ENCODE measurements around the gene RFX7. TPM values are rescaled to one million over a fixed set of nuclear protein-coding genes. Genes with fewer than 3 reads are reported as not detected.

RFX7 gene
- total and polyA plus RNA-seq, 2 of the 8 experiments (the other 6 are each of a cell fraction or from before 2014, with no cell fraction given): 10.4 to 40.9 TPM

GRCh38 chr15:56088389-56088788 is 155.3 kb downstream of the RFX7 start:
- no peak overlapping the region for H3K56ac ChIP-seq (replicated peaks; ENCODE audit: insufficient read length, low read depth, low read length)
- H2BK12ac ChIP-seq (ENCODE audit: low read depth, low read length): no peak overlapping the region
- H3K4me3 ChIP-seq (ENCODE audit: extremely low read depth in 1 of 4, insufficient read depth in 2 of 4, low read depth in 3 of 4, low read length in 4 of 4): no peak overlapping the region
- no peak overlapping the region for H3K18ac ChIP-seq (ENCODE audit: extremely low read depth, low read length)
- H2BK20ac ChIP-seq (ENCODE audit: low read length): no peak overlapping the region
- no peak overlapping the region for H2AK5ac ChIP-seq (ENCODE audit: low read depth, low read length)
- H3K23me2 ChIP-seq (ENCODE audit: low read depth, low read length): no peaks in the 10 kb centered on the region
- H3K27ac ChIP-seq (ENCODE audit: low read depth, low read length): no peak overlapping the region
- no peak overlapping the region for H4K8ac ChIP-seq (ENCODE audit: extremely low read depth, insufficient read depth, low read length)
- no peak overlapping the region for H4K5ac ChIP-seq (ENCODE audit: insufficient read length, low read depth, low read length)
- no peak overlapping the region for H2AFZ ChIP-seq (ENCODE audit: low read length)
- H3K4me2 ChIP-seq (ENCODE audit: insufficient read depth in 1 of 2, low read depth in 2 of 2, low read length in 2 of 2): no peak overlapping the region
- DNase-seq (ENCODE audit: low read depth in 1 of 2, low spot score in 2 of 2): no peak
- H3K9ac ChIP-seq (replicated peaks in 1 of 4; ENCODE audit: extremely low read depth in 1 of 4, low read depth in 3 of 4, low read length in 3 of 4): no peak overlapping the region
- no peak overlapping the region for H3K14ac ChIP-seq (ENCODE audit: insufficient read length)
- no peaks in the 10 kb centered on the region for H3K27me3 ChIP-seq (replicated peaks in 1 of 4; ENCODE audit: control insufficient read depth in 3 of 4, extremely low read depth in 1 of 4, insufficient read depth in 3 of 4, low read length in 3 of 4)
- no peak overlapping the region for H3K4ac ChIP-seq (replicated peaks; ENCODE audit: insufficient read length, low read depth, low read length)
- H3K4me1 ChIP-seq (replicated peaks in 1 of 4; ENCODE audit: control insufficient read depth in 3 of 4, insufficient read depth in 4 of 4, low read length in 3 of 4): no peaks in the 10 kb centered on the region
- ChIA-PET CTCF (ENCODE audit: partially characterized antibody) (interaction anchor here (1.2 kb wide), 1 partner anchor 10 kb away, joined by 4 read pairs; no protein-coding TSS in a partner anchor), POLR2A (ENCODE audit: partially characterized antibody) (no interaction called here)
- no peak overlapping the region for H2BK15ac ChIP-seq (ENCODE audit: low read length)
- peaks cover 1 to 9% (median 6%) of the 10 kb centered on the region in 4 experiments; a peak in 7 of 8 replicates for H3K36me3 ChIP-seq (ENCODE audit: control insufficient read depth in 2 of 4, insufficient read depth in 4 of 4, low read length in 3 of 4)
- no peak overlapping the region for H2BK120ac ChIP-seq (replicated peaks; ENCODE audit: low read depth, low read length)
- no peak overlapping the region for H3K23ac ChIP-seq (ENCODE audit: insufficient read length)
- H3K79me2 ChIP-seq (ENCODE audit: control insufficient read depth in 1 of 2, insufficient read depth in 2 of 2, low read length in 2 of 2): no peaks in the 10 kb centered on the region
- H4K20me1 ChIP-seq (replicated peaks in 1 of 2; ENCODE audit: control insufficient read depth in 1 of 2, insufficient read depth in 2 of 2, low read length in 2 of 2): no peaks in the 10 kb centered on the region
- no peaks in the 10 kb centered on the region for H3K9me3 ChIP-seq (ENCODE audit: insufficient read depth in 2 of 2, low read depth in 1 of 2, low read length in 1 of 2)
- no peaks in the 10 kb centered on the region for H3K79me1 ChIP-seq (ENCODE audit: low read depth, low read length)
- FAIRE-seq: no peak
- H4K91ac ChIP-seq (replicated peaks; ENCODE audit: insufficient read length, low read length): no peak overlapping the region
- no peak overlapping the region for H2BK5ac ChIP-seq (ENCODE audit: low read depth, low read length)
- TF ChIP-seq CHD2 (IDR thresholded peaks at IDR 0.05; ENCODE audit: low read length) (no peak), RNF2 (IDR thresholded peaks at IDR 0.05; ENCODE audit: borderline replicate concordance, low read depth, low read length, missing control alignments, poor library complexity, severe bottlenecking) (no peak), CREB1 (IDR thresholded peaks at IDR 0.05) (no peak), SUZ12 (IDR thresholded peaks at IDR 0.05; ENCODE audit: low read length) (no peak), KDM5A (IDR thresholded peaks at IDR 0.05; ENCODE audit: low read length) (no peak), EP300 (IDR thresholded peaks at IDR 0.05; ENCODE audit: borderline replicate concordance in 1 of 2, low read depth in 2 of 2, low read length in 2 of 2) (no peak), SIN3A (conservative IDR thresholded peaks at IDR 0.05 in 1 of 2, IDR thresholded peaks at IDR 0.05 in 1 of 2; ENCODE audit: low read depth in 1 of 2, low read length in 2 of 2) (no peak), EGR1 (IDR thresholded peaks at IDR 0.05; ENCODE audit: borderline replicate concordance, low read depth, low read length) (no peak), E2F6 (IDR thresholded peaks at IDR 0.05) (no peak), KDM4A (IDR thresholded peaks at IDR 0.05; ENCODE audit: low read depth, low read length, severe bottlenecking) (no peak)
- TF ChIP-seq, protein P1, sequence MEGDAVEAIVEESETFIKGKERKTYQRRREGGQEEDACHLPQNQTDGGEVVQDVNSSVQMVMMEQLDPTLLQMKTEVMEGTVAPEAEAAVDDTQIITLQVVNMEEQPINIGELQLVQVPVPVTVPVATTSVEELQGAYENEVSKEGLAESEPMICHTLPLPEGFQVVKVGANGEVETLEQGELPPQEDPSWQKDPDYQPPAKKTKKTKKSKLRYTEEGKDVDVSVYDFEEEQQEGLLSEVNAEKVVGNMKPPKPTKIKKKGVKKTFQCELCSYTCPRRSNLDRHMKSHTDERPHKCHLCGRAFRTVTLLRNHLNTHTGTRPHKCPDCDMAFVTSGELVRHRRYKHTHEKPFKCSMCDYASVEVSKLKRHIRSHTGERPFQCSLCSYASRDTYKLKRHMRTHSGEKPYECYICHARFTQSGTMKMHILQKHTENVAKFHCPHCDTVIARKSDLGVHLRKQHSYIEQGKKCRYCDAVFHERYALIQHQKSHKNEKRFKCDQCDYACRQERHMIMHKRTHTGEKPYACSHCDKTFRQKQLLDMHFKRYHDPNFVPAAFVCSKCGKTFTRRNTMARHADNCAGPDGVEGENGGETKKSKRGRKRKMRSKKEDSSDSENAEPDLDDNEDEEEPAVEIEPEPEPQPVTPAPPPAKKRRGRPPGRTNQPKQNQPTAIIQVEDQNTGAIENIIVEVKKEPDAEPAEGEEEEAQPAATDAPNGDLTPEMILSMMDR (IDR thresholded peaks at IDR 0.05; ENCODE audit: control extremely low read depth in 1 of 3, insufficient read depth in 1 of 3, low read depth in 1 of 3, low read length in 3 of 3): no peak

Measured in H1 (cell line).